Hypothalamus (tissue), 51 donors: ENCODE results near the gene SLC16A12.

ENCODE experiments used
- DNase-seq, 51 donors: peaks; one replicate each; lab custom pipeline; 2025; lab: John Stamatoyannopoulos, UW

The SLC16A12 gene

DNA sequence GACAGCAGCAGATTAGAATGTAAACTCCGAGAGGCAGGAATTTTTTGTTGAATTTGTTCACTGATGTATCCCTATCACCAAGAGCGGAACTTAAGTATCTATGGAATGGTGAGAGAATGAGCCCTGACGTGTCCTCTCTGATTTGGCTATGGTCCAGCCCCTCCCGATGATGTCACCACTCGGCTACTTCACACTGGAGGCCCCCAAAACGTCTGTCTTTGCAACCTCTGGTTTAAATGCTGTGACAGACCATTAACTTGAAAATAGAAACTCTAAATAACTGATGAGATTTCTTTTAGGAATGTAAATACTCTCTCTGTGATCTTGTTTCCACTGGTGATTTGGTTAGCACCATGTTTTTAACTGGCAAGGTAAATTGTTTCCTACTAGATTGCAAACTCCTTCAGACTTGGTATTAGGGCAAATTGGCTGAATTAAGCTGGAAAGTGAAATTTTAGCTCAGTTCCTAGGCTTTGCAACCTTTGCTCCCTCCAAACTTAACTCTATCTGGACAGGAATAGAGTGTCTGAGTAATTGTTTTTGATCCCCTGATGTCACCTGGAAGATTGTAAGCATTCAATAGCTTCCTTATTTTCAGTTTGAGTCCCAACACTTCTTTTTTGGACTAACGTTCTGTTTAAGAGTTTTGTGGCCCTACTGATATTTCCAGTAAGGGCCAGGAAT lies 19.1 kb downstream of the SLC16A12 start:
- no peak for DNase-seq

DNA sequence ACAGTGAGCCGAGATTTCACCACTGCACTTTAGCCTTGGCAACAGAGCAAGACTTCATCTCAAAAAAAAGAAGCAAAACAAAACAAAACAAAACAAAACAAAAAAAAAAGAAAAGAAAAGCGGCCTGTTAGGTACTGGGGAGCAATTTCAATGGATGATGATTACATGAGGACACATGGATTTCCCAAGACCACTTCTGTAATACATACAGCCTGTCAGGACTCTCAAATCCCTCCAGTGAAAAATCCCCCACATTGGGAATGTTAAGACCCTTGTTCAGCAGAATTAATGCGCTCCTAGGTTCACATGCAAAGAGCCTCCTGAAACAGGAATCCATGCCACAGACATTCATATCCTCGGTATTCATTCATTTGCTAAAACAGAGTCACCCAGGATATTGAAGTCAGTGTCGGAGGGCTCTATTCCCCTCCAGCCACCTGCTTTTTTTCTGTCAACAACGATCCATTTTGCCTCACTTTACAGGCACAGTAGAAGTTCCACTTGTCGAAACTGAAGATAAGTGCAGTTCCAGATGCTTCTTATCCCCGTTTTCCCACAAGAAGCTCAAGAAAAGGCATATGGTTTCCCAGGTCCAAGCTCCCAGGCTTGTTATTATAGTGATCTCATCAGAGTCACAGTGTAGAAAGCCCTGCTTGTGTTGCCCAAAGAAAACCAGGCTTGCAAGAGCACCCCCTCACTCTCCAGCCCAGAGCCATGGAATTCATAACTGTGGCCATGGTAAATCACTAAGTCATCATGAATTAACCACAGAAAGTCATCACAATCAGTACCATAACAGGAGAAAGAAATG lies 20.2 kb downstream of the SLC16A12 start:
- no peak for DNase-seq

DNA sequence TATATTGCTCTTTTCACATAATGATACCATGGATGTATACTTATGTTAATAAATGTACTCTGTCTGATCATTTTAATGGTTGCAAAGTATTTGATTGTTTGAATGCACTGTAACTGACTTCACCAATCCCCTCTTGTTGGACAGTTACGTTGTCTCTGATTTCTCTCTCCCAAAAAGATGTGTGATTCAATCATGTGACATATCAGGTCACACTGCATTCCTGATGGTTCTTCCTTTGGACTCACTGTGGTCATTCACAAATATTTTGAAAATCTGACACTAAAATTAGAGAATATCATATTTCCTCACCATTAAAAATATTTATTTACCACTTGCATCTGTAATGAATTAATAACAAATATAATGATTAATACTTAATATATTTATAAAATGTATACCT lies 22.2 kb downstream of the SLC16A12 start:
- DNase-seq, result no peak

DNA sequence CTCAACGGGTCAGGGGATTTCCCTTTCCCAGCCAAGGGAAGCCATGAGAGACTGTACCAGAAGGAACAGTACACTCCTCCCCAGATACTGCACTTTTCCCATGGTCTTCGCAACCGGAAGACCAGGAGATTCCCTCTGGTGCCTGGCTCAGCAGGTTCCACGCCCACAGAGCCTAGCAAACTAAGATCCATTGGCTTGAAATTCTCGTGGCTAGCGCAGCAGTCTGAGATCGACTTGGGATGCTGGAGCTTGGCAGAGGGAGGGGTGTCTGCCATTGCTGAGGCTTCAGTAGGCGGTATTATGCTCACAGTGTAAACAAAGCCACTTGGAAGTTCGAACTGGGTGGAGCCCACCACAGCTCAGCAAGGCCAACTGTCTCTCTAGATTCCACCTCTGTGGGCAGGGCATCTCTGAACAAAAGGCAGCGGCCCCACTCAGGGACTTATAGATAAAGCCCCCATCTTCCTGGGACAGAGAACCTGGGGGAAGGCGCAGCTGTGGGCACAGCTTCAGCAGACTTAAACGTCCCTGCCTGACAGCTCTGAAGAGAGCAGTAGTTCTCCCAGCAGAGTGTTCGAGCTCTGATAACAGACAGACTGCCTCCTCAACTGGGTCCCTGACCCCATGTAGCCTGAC lies 29.6 kb downstream of the SLC16A12 start:
- DNase-seq, result no peak

DNA sequence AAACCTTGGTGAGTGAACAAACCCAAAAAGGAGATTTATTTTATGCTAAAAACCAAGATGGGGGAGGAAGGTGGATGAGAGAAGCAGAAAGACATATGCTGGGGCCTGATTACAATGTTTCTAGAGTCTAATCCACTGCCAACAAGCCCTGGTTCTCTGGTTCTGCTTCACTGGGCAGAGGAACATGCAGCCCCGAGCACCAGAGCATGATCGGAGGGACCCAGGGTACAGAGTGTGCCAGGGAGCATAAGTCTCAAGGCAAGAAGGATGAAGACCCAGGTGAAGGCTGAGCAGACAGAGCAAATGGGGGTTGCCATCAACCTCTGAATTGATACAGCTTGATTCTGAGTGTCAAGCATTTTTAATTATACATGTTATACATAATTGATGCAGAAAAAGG lies 30.7 kb downstream of the SLC16A12 start:
- DNase-seq, result no peak

DNA sequence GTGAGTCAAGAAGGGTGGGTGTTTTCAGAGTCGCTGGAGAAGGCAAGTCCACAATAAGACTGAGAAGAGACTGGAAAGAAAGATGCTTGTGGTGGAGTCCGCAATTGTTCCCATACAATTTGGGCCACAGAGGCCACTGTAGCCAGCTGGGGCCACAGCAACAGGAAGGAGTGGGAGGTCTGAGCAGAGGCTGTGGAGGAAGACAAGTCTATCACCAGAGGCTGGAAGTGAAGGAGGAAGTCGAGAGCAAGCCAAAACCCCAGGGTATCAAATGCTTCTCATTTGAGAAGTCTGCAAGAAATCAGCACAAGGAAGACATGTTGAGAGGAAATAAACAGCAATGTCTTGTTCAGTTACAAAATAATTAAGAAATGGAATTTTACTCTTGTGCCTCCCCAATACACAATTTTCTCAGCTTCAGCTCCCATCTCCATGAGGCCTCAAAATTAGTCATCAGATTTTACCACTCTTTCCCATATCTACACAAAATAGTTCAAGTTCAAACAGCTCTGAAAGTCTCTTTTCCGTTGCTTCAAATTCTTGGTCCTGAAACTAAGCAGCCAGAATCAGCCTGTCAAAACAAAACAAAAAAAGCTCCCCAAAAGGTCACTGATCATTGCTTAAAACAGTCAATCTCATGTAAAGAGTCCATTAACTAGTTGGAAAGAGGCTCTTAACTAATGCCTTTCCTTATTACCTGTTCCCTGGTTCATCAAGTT lies 31.6 kb downstream of the SLC16A12 start:
- DNase-seq, result no peak

DNA sequence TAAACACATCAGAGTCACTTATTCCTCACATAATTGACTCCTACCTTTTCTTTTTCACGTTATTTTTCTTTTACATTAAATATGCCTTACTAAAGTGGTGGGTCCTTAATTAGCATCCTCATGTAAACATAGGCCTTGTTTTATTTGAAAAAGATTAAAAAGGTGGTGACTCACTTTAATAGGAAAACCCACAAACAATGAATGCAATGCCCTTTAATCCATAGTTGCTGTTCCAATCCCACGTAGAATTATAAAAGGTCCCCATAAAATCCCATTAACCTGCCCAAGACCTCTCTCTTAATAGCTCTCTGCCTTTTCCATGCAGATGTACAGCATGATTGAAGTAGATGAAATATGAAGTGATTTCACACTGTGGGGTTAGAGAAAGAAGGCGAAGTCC lies 32.2 kb downstream of the SLC16A12 start:
- no peak for DNase-seq

DNA sequence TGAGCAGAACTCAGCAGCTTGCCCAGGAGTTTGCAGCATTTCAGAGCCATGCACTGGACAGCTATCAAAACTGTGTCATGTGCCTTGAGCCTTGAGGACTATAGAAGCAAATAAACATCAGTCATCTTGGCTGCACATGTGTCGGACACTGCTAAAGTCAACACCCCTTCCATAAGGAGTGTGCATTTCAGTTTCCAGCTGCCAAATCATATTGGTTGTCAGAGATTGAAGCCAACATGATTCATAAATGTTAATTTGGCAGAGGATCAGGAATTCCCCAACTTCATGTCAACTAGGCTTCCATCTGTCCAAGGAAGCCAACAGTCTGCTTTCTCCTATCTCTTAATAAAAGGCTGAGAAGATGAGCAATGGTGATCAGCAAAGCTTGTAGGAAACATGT lies 32.8 kb downstream of the SLC16A12 start:
- no peak for DNase-seq

DNA sequence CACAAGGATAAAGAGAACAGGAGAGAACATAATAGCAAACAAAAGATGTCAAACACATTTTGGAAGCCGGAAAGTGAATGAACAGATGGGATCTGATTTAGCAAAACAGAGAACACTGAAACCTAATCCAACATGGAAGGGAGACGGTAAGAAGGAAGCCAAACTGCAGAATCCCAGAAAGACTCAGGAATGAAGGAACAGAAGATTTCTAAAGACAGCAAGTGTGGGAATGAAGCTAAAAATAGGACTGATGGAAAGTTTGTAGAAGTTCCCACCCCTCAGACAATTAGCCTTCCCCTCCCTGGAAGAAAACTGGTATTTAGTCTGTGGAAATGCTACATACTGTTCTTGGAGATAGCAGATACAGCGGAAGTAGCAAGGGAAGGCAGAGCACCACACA lies 40.8 kb downstream of the SLC16A12 start:
- DNase-seq, result no peak

DNA sequence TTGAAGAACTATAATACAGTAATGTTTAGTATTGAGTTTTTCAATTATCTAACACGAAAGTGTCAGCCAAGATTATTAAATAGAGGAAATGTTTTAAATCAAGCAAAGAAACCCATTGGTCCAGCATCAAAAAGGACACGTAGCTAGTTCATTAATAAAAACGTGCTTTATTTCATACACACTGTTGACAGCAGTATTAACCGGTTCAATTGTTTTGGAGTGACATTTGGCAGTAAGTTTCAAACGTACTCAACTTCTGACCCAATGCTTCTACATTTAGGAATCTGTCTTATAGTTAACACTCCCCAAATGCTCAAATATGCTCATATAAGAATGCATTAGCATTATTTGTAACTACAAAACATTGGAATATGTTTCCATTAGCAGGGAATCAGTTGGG lies 41.3 kb downstream of the SLC16A12 start:
- no peak for DNase-seq

DNA sequence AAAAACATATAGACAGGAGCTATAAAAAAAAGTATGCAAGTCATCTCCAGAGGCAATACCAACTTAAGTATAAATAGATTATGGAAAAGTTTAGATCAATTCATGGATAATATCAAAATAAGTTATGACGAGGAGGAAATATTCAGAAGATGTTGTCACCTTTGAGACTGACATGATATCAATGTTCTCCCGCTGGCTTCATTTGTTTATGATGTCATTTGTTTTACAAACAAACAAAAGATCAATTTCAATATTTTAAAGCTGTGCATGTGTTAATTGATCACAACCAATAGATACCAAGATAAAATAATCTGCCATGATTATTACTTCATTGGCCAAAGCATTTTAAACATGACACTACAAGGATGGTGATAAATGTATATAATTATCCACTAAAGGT lies 43.5 kb downstream of the SLC16A12 start:
- DNase-seq, result no peak

DNA sequence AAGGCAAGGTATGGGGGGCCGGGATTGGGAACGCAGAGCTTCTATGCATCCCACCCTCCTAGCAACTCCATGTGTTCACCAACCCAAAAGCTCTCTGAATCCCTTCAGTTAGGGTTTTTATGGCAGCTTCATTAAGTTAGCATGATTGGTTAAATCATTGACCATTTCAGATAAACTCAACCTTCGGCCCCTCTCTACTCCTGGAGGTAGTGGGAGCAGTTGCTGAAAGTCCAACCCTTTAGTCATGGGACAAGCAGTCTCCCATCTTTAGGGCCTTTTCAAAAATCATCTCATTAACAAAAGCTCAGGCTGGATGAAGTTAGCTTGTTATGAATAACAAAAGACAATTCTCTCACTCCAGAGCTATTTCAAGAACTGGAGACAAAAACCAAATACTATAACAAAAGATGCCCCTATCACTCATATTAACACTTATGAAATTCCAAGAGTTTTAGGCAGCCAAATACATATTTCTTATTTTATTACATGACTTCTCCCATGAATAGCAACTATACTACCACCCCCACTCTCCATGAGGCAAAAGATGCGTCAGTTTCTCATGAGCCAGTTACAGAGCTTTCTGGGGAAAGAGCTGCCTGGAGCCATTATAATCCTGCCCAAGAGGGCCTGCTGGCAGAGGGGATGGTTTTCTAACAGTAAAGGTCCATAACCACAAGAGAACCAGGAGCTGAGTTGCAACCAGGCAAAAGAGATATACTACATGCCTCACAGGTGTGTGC lies 44.6 kb downstream of the SLC16A12 start:
- DNase-seq, result no peak

DNA sequence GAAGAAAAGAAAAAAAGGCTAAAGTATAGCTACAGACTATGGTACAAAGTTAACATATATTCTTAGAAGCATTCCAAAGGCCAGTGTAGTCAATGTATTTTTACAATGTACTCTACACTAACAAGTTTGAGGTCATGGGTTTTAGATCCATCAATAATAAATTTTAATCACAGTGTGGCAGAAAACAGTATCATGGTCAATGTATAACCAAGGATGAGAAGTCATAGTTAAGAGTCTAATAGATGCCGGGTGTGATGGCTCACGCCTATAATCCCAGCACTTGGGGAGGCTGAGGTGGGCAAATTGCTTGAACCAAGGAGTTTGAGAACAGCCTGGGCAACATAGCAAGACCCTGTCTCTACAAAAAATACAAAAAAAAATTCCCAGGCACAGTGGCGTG lies 53.1 kb downstream of the SLC16A12 start:
- no peak for DNase-seq

DNA sequence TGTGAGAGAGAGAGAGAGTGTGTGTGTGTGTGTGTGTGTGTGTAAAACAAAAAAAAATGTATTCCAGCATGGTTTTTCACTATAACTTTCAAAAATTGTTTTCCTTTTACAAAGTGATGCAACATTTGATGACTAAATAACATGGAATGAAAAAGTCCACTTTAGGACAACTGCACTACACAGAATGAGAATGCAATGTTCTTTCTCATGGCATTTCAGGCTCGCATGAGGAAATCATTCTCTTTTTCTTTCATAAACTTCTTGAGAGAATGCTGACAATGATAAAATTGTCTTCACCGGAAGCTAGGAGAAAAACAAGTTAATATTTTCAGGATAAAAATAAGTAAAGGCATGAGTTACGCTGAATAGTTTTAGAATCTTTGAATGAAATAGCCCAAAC lies 53.7 kb downstream of the SLC16A12 start:
- DNase-seq, result no peak

DNA sequence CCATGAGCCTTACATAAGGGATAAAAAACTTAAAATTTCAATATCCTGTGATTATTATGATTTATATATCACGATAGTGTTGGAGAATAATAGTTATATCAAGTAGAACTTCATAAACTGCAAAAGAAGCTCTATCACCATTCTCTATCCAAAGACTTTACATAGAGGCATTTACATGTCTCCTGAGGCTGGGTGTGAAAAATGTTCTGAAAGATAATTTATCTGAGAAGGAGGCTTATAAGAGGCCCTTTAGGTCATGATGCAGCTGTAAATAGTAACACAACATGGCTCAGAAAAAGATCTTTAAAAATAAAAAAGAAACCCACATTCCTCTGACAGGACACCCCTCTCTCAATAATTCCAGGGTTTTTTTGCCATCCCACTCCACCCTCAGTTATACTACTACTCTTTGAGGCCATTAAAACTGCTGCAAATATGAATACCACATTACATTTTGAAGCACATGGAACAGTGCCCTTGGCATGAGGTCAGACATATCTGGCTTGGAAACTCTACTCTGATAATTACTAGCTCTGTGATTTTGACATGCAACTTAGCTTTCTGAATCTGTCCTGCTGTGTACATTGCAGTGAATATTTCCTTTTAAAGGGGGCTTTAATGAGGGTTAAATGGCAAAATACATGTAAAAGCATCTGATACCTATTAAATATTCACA lies 55.5 kb downstream of the SLC16A12 start:
- no peak for DNase-seq

DNA sequence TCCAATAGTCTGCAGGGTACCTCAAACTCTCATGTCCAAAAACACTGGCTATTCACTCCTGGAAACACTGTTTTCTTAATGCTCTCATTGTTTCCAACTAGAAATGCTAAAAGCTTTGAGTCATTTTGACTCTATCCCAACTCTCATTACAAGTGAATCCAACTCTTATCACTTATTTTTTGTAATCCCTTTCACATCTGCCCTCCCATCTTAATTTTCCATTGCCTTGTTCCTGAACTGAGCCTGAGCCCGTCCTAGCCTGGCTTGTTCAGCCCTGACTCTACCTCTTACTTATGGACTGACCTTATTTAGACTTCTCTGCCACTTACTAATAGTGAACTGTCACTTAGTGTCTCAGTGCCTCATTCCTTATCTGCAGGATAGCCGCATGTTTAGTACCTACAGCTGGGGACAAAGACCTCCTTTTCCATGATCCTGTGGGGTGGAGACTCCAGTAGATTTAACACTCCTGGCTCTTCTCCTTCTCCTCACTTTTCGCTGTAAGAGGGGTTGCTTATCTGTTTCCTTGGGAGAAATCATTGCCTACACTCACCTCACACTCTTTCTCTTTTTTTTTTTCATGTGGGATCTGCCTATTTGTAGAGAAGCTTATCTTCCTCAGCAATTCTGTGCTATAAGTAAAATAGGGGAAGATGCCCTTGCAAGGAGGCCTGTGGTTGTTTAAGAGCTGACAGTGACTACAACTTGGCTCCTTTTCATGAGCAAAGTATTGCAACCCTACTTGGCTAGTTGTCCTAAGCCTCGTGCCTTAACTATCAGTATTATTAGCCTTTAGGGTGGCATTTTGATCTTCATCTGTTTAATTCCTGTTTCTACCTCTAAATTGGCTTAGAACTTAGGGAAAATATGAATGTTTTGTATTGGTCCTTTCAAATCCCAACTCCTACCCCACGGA lies 56.4 kb downstream of the SLC16A12 start:
- DNase-seq, result no peak

DNA sequence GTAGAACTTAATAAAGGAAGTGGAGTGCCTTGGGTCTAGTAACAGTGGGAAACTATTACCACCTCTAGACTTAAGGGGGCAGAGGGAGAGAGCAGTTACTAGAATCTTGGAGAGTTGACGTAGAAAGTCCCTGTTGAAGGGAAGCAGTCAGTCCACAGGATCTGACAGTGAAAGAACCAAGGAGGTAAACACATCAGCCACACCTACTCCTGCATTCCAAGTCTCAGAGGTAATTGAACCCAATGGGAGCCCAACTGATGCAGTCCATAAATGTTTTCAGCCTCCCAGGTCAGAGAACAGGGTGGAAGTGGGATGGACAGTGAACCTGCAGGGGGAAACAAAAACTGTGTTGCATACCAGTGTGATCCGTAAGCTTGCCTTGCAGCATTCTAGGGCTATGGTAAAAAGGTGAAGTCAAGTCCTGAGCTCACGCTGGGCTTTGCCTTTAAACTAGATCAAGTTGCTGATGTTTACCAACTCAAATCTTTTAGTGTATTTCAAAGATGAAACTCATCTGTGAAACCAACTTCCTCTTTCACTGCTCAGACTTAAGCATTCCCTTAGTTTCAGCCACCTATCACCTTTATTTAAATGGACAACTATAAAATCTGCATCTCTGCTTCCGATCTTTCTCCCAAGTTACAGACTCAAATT lies 57.2 kb downstream of the SLC16A12 start:
- no peak for DNase-seq

DNA sequence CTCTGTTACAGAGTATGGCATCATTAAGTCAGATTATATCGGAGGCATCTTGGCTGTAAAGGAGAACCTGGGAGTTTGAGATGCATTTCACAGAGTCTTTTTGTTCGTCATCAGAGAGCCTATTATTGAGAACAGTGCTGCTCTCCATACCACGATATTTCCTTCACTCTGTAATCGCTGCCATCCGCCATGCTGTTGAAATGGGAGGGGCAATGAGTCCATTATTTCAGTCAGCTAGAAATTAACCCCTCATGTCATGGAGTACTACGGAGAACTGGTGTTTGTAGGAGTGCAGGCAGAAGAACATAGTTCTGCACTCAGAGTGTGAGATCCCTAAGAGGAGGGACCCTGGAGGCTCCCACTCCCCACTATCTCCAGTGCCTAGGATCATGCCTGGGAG lies 59.2 kb downstream of the SLC16A12 start:
- no peak for DNase-seq
